HUES64 (cell line): ENCODE data around the gene ADGRL3.

ENCODE experiments used
- H3K27ac ChIP-seq: 2 replicates; pipeline ENCODE4 v1.7.0; 2013; ENCODE audit warnings: low read depth, low read length, inconsistent platforms
- H3K27me3 ChIP-seq: 2 replicates; pipeline ENCODE4 v1.6.1; 2013; ENCODE audit warnings: mild to moderate bottlenecking, low read length; ENCODE audit not compliant: insufficient read depth
- H3K36me3 ChIP-seq: 2 replicates; pipeline ENCODE4 v1.6.1; 2013; ENCODE audit warnings: mild to moderate bottlenecking, low read length; ENCODE audit not compliant: insufficient read depth
- H3K4me1 ChIP-seq: 2 replicates; pipeline ENCODE4 v1.6.1; 2013; ENCODE audit warnings: mild to moderate bottlenecking, low read length, moderate library complexity; ENCODE audit not compliant: insufficient read depth
- H3K4me3 ChIP-seq: 2 replicates; pipeline ENCODE4 v1.5.1; 2013; ENCODE audit warnings: mild to moderate bottlenecking, low read length, moderate library complexity
- H3K9ac ChIP-seq: 2 replicates; pipeline ENCODE4 v1.6.1; 2013; ENCODE audit warnings: mild to moderate bottlenecking, low read depth, low read length
- H3K9me3 ChIP-seq: 2 replicates; pipeline ENCODE4 v1.6.1; 2013; ENCODE audit warnings: low read depth, low read length; ENCODE audit not compliant: insufficient read depth
- WGBS: fragments of 150-250, 120-280 bp; methylation state at CpG from one replicate; pipeline ENCODE4 v1.1.7; 2013; ENCODE audit warnings: missing lambda C conversion rate; 5-methylcytosine and 5-hydroxymethylcytosine counted together

The ADGRL3 gene

GRCh38 chr4:62117886-62118285 lies 917.8 kb downstream of the ADGRL3 start:
- WGBS: 95% methylated on average over 2 of the region's 2 CpGs
- H3K27ac ChIP-seq: no peak overlapping the region
- no peaks in the 10 kb centered on the region for H3K27me3 ChIP-seq
- no peaks in the 10 kb centered on the region for H3K9me3 ChIP-seq
- no peak overlapping the region for H3K4me3 ChIP-seq
- H3K36me3 ChIP-seq: no peaks in the 10 kb centered on the region
- no peaks in the 10 kb centered on the region for H3K4me1 ChIP-seq
- H3K9ac ChIP-seq: no peak overlapping the region

- WGBS: 92% methylated on average over 2 of the region's 2 CpGs
- Histone ChIP-seq H3K4me3 (no peak overlapping the region), H3K27ac (no peak overlapping the region), H3K9ac (no peak overlapping the region), H3K4me1 (no peaks in the 10 kb centered on the region), H3K36me3 (no peaks in the 10 kb centered on the region), H3K27me3 (no peaks in the 10 kb centered on the region), H3K9me3 (no peaks in the 10 kb centered on the region)
Measured at GRCh38 chr4:62118558-62118957, 918.4 kb downstream of the ADGRL3 start.

- H3K9ac ChIP-seq: no peak overlapping the region
- H3K4me1 ChIP-seq: no peaks in the 10 kb centered on the region
- no peaks in the 10 kb centered on the region for H3K9me3 ChIP-seq
- no peak overlapping the region for H3K27ac ChIP-seq
- H3K27me3 ChIP-seq: no peaks in the 10 kb centered on the region
- no peaks in the 10 kb centered on the region for H3K36me3 ChIP-seq
- no peak overlapping the region for H3K4me3 ChIP-seq
Measured at GRCh38 chr4:62119195-62119594, 919.1 kb downstream of the ADGRL3 start.

- no peak overlapping the region for H3K27ac ChIP-seq
Measured at GRCh38 chr4:62126064-62126732, 926.1 kb downstream of the ADGRL3 start.

More at GRCh38 chr4:62126064-62126732, 926.1 kb downstream of the ADGRL3 start:
- Histone ChIP-seq H3K9ac (no peak overlapping the region), H3K4me1 (no peaks in the 10 kb centered on the region), H3K27me3 (no peaks in the 10 kb centered on the region), H3K9me3 (no peaks in the 10 kb centered on the region), H3K36me3 (no peaks in the 10 kb centered on the region), H3K4me3 (no peak overlapping the region)
